K562 (cell line): ENCODE data around the gene TTBK2. TPM values are rescaled to one million over a fixed set of nuclear protein-coding genes. Genes with fewer than 3 reads are reported as not detected.

Experiments used
- ATAC-seq: fragments of 200-7000 bp; cut with Tn5 transposase; 3 replicates; pipeline ENCODE4 v1.9.1; 2020; ENCODE audit warnings: moderate library complexity
- BruUV-seq: library from RNA; stranded (reverse); fragments of 400-500 nt; replicated peaks from 2 replicates; lab custom pipeline; 2021; lab: Mats Ljungman, UMichigan
- CTCF ChIA-PET: fragments of 300-600 bp; formaldehyde crosslinking; extraction: SDS; loops from one replicate; lab custom pipeline; 2021; ENCODE audit warnings: low intra/inter-chr PET ratio; lab: Yijun Ruan, JAX
- POLR2A ChIA-PET: fragments of 300-600, 350-650 bp; sonication (Branson Sonifier 250); formaldehyde crosslinking; extraction: SDS; loops from one replicate; lab custom pipeline; 2021; ENCODE audit warnings: antibody characterized with exemption, inconsistent platforms; lab: Yijun Ruan, JAX
- DNase-seq, 4 experiments: peaks; one replicate each; pipeline versions ENCODE4 v3.0.0 to v3.0.0-alpha.2; 2011 to 2018; ENCODE audit warnings: low spot score in 3 of 4, mixed read lengths in 3 of 4; ENCODE audit errors: extremely low read depth in 1 of 4
- FAIRE-seq: peaks from 2 replicates; lab custom pipeline; 2011; peaks lifted over from hg19 to GRCh38; lab: Jason Lieb, UNC
- H2AFZ ChIP-seq: 2 replicates; pipeline ENCODE4 v1.6.0; 2011; ENCODE audit warnings: low read depth, low read length, control low read depth, inconsistent platforms
- H3K27ac ChIP-seq: fragments of 200-600 bp; 3 replicates; pipeline ENCODE4 v1.8.0; 2011; ENCODE audit warnings: low read depth, mild to moderate bottlenecking, control low read depth, inconsistent platforms, low read length, moderate library complexity, mixed read lengths; ENCODE audit errors: extremely low read depth
- H3K27me3 ChIP-seq, 2 experiments: fragments of 300-600 bp in 1 of 2; 2 replicates in 1 of 2; 3 replicates in 1 of 2; pipeline versions ENCODE4 v1.6.0 to v1.8.0; 2011; ENCODE audit warnings: inconsistent platforms in 2 of 2, low read length in 2 of 2, mild to moderate bottlenecking in 1 of 2, mixed read lengths in 1 of 2, moderate library complexity in 1 of 2; ENCODE audit not compliant: control insufficient read depth in 2 of 2, insufficient read depth in 2 of 2
- H3K36me3 ChIP-seq: fragments of 300-600 bp; 3 replicates; pipeline ENCODE4 v1.8.0; 2011; ENCODE audit warnings: mild to moderate bottlenecking, low read length, inconsistent platforms; ENCODE audit not compliant: control insufficient read depth, insufficient read depth
- H3K4me1 ChIP-seq, 2 experiments: fragments of 200-600 bp in 1 of 2; replicated peaks in 1 of 2; 2 replicates in 1 of 2; 3 replicates in 1 of 2; pipeline versions ENCODE4 v1.5.1 to v1.8.0; 2011; ENCODE audit warnings: inconsistent platforms in 2 of 2, low read length in 2 of 2, mild to moderate bottlenecking in 1 of 2, mixed read lengths in 1 of 2, moderate library complexity in 1 of 2; ENCODE audit not compliant: control insufficient read depth in 2 of 2, insufficient read depth in 2 of 2
- H3K4me2 ChIP-seq: 2 replicates; pipeline ENCODE4 v1.6.1; 2011; ENCODE audit warnings: low read length, control low read depth, inconsistent platforms, mixed read lengths; ENCODE audit not compliant: insufficient read depth
- H3K4me3 ChIP-seq: fragments of 200-600 bp; sonication (generic), shearing (Covaris generic); 2 replicates; pipeline ENCODE4 v1.5.1; 2016; ENCODE audit warnings: control low read depth, inconsistent platforms
- H3K79me2 ChIP-seq: fragments of 200-600 bp; 3 replicates; pipeline ENCODE4 v1.8.0; 2011; ENCODE audit warnings: low read length, inconsistent platforms; ENCODE audit not compliant: control insufficient read depth, insufficient read depth
- H3K9ac ChIP-seq, 2 experiments: 2 replicates each; pipeline versions ENCODE4 v1.6.0 to v1.6.1; 2011; ENCODE audit warnings: low read depth in 2 of 2, low read length in 2 of 2, control low read depth in 1 of 2, inconsistent platforms in 1 of 2, mild to moderate bottlenecking in 1 of 2, mixed read lengths in 1 of 2; ENCODE audit not compliant: insufficient read depth in 1 of 2
- H3K9me1 ChIP-seq: one replicate; pipeline ENCODE4 v1.6.0; 2011; ENCODE audit warnings: inconsistent platforms, mild to moderate bottlenecking, low read length, moderate library complexity; ENCODE audit not compliant: control insufficient read depth, insufficient read depth
- H3K9me3 ChIP-seq: replicated peaks from 2 replicates; pipeline ENCODE4 v1.5.1; 2011; ENCODE audit warnings: low read depth, low read length, inconsistent platforms; ENCODE audit not compliant: control insufficient read depth, insufficient read depth
- H4K20me1 ChIP-seq: replicated peaks from 2 replicates; pipeline ENCODE4 v1.6.1; 2011; ENCODE audit warnings: low read length, inconsistent platforms, mixed read lengths; ENCODE audit not compliant: control insufficient read depth, insufficient read depth
- JUN ChIP-seq, 2 experiments: sonication (generic) in 1 of 2; formaldehyde crosslinking in 1 of 2; IDR thresholded peaks; 2 replicates each; pipeline versions ENCODE4 v1.6.1 to v1.8.0; 2012 to 2022; ENCODE audit warnings: borderline replicate concordance in 2 of 2, mild to moderate bottlenecking in 2 of 2, improper control_type of control experiment in 1 of 2, low read depth in 1 of 2, low read length in 1 of 2, missing genetic modification reagents in 1 of 2
- KDM4B ChIP-seq, 2 experiments: fragments of 450-650 bp in 1 of 2; sonication (generic) in 1 of 2; IDR thresholded peaks; 2 replicates each; pipeline ENCODE4 v1.6.1; 2016 to 2017; ENCODE audit warnings: borderline replicate concordance in 2 of 2, antibody characterized with exemption in 1 of 2, low read depth in 1 of 2, mild to moderate bottlenecking in 1 of 2
- SMARCE1 ChIP-seq: fragments of 450-650 bp; IDR thresholded peaks from 2 replicates; pipeline ENCODE4 v1.7.1; 2016; ENCODE audit warnings: mild to moderate bottlenecking
- ZNF24 ChIP-seq: fragments of 450-650 bp; IDR thresholded peaks from 2 replicates; pipeline ENCODE4 v1.6.1; 2016
- WGBS: fragments of 100-300 bp; shearing (Covaris generic); methylation state at CpG from one replicate; pipeline ENCODE4 v1.1.6; 2016; ENCODE audit warnings: low coverage, mixed read lengths; ENCODE audit not compliant: insufficient coverage; ENCODE audit errors: missing lambda C conversion rate; 5-methylcytosine and 5-hydroxymethylcytosine counted together
- in situ Hi-C: fragments of 300-500 bp; cut with MboI; formaldehyde crosslinking; loops from 4 replicates; pipeline ENCODE4 v1.15.0; 2018; ENCODE audit warnings: inconsistent platforms, mixed read lengths
- intact Hi-C: fragments of 100-400 bp; cut with micrococcal nuclease; formaldehyde crosslinking; loops from 2 replicates; pipeline ENCODE4 v1.14.2; 2022
- polyA plus RNA-seq, 8 experiments: library from polyadenylated mRNA; depleted of rRNA in 4 of 8; stranded (reverse) in 5 of 8; unstranded in 3 of 8; fragments of >200 nt; fragmentation: Nextera tagmentation in 2 of 8; fragmentation: Illumina TruSeq in 1 of 8; extraction: Ambion mirVana in 2 of 8; extraction: Trizol in 1 of 8; gene quantifications; 2 replicates each; pipeline versions ENCODE4 v1.2.1 to v1.2.3, GENCODE V29; 2011 to 2014; ENCODE audit warnings: inconsistent platforms in 1 of 8, missing spikeins in 1 of 8
- total RNA-seq, 7 experiments: library from RNA; depleted of rRNA in 6 of 7; stranded (reverse); fragments of >200 nt in 6 of 7; fragmentation: Illumina TruSeq in 2 of 7; extraction: Trizol in 2 of 7; gene quantifications; 2 replicates each; pipeline versions ENCODE4 v1.2.1 to v1.2.3, GENCODE V29; 2011 to 2021; ENCODE audit warnings: low replicate concordance in 1 of 7
- TF ChIP-seq, protein P1 (sequence below): fragments of 450-650 bp; IDR thresholded peaks from 2 replicates; pipeline ENCODE4 v1.6.1; 2016; ENCODE audit warnings: borderline replicate concordance
- TF ChIP-seq, protein P2 (sequence below), 2 experiments: fragments of 250-450 bp in 1 of 2; fragments of 450-650 bp in 1 of 2; sonication (Bioruptor Pico) in 1 of 2; IDR thresholded peaks; 2 replicates each; pipeline versions ENCODE4 v1.6.1 to v1.8.0; 2016 to 2021; ENCODE audit warnings: mild to moderate bottlenecking in 2 of 2, moderate library complexity in 2 of 2, missing compliant biosample characterization in 1 of 2, missing genetic modification characterization in 1 of 2
- TF ChIP-seq, protein P3 (sequence below), 2 experiments: fragments of 450-650 bp; conservative IDR thresholded peaks; 2 replicates each; pipeline ENCODE4 v1.6.1; 2017; ENCODE audit warnings: mild to moderate bottlenecking in 2 of 2, moderate library complexity in 2 of 2

The TTBK2 gene
- total and polyA plus RNA-seq, 9 of the 15 experiments (the other 6 are each of a cell fraction or from before 2014, with no cell fraction given), result 0.89 to 8.0 (median 4.8) TPM

DNA sequence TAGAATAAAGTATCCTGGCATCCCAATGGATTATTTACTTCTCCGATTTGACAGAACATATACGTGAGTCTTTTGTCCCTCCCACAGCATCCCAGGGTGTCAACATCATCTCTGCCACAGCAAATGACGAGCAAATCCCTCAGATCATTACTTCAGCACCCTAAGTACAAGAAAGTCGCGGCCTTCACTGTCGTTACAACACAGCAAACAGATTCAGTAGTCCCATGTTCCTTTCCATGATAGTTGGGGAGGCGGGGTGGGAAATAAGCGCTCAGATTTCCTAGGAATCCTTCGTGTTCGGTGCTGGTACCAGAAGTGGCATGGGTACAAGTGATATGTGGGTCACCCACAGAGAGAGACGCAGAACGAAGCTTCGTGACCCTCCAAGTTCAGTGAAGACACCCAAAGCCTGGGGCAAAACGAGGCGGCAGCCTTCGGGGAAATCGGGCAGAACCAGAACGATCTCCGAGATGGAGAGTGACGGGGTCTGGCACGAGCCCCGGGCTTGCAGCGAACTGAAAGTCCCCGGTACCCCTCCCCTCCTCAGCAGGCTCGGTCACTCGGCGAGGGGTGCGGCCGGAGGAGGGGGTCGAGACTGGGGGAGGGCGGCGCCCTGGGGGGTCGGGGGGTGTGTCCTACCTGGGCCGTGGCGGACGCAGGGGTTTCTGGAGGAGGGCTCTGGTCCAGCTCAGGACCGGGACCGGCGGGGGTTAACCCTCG, 619 bp downstream of the TTBK2 start (continued):
- TF ChIP-seq, protein P1, sequence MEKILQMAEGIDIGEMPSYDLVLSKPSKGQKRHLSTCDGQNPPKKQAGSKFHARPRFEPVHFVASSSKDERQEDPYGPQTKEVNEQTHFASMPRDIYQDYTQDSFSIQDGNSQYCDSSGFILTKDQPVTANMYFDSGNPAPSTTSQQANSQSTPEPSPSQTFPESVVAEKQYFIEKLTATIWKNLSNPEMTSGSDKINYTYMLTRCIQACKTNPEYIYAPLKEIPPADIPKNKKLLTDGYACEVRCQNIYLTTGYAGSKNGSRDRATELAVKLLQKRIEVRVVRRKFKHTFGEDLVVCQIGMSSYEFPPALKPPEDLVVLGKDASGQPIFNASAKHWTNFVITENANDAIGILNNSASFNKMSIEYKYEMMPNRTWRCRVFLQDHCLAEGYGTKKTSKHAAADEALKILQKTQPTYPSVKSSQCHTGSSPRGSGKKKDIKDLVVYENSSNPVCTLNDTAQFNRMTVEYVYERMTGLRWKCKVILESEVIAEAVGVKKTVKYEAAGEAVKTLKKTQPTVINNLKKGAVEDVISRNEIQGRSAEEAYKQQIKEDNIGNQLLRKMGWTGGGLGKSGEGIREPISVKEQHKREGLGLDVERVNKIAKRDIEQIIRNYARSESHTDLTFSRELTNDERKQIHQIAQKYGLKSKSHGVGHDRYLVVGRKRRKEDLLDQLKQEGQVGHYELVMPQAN, result peak; percentile 35; the same call in 1 of the 2 replicates
- TF ChIP-seq, protein P2, sequence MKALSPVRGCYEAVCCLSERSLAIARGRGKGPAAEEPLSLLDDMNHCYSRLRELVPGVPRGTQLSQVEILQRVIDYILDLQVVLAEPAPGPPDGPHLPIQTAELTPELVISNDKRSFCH (CRISPR knock-in tag; IDR thresholded peaks at IDR 0.05), result no peak
- TF ChIP-seq, protein P2 (tag; IDR thresholded peaks at IDR 0.05), result 0 out of 2 replicates have a peak, but pooled peaks have one; percentile 35
- TF ChIP-seq ZNF24, result peak; percentile 72
- peak; percentile 47; the same call in 1 of the 2 replicates for TF ChIP-seq SMARCE1
- no peak for TF ChIP-seq JUN (IDR thresholded peaks at IDR 0.05; ENCODE audit: borderline replicate concordance, low read depth, low read length)
- TF ChIP-seq JUN (CRISPR knock-in tag; IDR thresholded peaks at IDR 0.05; ENCODE audit: borderline replicate concordance), result 0 out of 2 replicates have a peak, but pooled peaks have one; percentile 33

DNA sequence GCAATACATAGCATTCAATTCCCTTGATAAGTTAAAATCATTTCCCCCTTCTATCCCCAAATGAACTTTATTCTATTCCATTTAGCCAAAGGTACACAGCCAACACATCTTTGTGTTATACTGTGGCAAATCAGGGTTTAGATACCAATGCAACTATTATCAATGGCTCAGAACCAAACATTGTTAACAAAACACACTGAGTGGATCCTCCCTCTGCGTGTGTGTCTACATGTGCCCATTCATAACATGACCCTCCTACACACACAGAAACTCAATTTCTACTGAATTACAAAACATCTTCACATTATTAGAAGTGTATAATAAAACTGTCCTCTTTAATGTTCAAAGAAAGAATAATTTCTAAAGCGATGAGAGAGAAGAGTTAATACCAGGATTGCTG, 1.3 kb downstream of the TTBK2 start:
- H3K27ac ChIP-seq, result peak overlapping the region; percentile 52; the same call in 1 of the 3 replicates

More for the DNA sequence above, 1.3 kb downstream of the TTBK2 start:
- Histone ChIP-seq H3K9me3 (no peaks in the 10 kb centered on the region), H3K4me1 (peaks cover 5 to 11% of the 10 kb centered on the region in 2 experiments), H3K9ac (peak overlapping the region in 1 of 2 experiments; percentile 63; a peak in 2 of 4 replicates), H4K20me1 (no peaks in the 10 kb centered on the region; the same call in 1 of the 2 replicates), H3K36me3 (no peaks in the 10 kb centered on the region), H3K4me3 (peak overlapping the region; percentile 78), H3K9me1 (no peaks in the 10 kb centered on the region), H3K27me3 (no peaks in the 10 kb centered on the region), H3K79me2 (peaks cover 47% of the 10 kb centered on the region), H3K4me2 (peak overlapping the region; percentile 94), H2AFZ (no peak overlapping the region)
- DNase-seq (no peak), ATAC-seq (no peak), FAIRE-seq (no peak)
- ChIA-PET POLR2A (interaction anchor here (0.6 kb wide), 1 partner anchor 10 kb away, joined by 4 read pairs; no protein-coding TSS in a partner anchor), CTCF (no interaction called here)
- TSS peak; percentile 69 for BruUV-seq
- TF ChIP-seq, protein P3, sequence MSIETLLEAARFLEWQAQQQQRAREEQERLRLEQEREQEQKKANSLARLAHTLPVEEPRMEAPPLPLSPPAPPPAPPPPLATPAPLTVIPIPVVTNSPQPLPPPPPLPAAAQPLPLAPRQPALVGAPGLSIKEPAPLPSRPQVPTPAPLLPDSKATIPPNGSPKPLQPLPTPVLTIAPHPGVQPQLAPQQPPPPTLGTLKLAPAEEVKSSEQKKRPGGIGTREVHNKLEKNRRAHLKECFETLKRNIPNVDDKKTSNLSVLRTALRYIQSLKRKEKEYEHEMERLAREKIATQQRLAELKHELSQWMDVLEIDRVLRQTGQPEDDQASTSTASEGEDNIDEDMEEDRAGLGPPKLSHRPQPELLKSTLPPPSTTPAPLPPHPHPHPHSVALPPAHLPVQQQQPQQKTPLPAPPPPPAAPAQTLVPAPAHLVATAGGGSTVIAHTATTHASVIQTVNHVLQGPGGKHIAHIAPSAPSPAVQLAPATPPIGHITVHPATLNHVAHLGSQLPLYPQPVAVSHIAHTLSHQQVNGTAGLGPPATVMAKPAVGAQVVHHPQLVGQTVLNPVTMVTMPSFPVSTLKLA (conservative IDR thresholded peaks at IDR 0.05), result 0 out of 4 replicates have a peak, but pooled peaks of 1 of the 2 experiments have one; percentile 25
- no peak for TF ChIP-seq KDM4B (IDR thresholded peaks at IDR 0.05; ENCODE audit: borderline replicate concordance in 2 of 2, low read depth in 1 of 2)
- intact Hi-C loops, result loop anchor here (5.0 kb wide), 1 partner anchor 42 kb away; no protein-coding TSS in a partner anchor
- in situ Hi-C loops, result no loop called here
- 0% methylated on average over 2 of the region's 2 CpGs for WGBS
